Measurements from ENCODE around the gene ELK4. TPM values are rescaled to one million over a fixed set of nuclear protein-coding genes. Genes with fewer than 3 reads are reported as not detected.

ELK4 gene
- total RNA-seq, 1 donor from 2014 or later = 37.2 TPM

DNA sequence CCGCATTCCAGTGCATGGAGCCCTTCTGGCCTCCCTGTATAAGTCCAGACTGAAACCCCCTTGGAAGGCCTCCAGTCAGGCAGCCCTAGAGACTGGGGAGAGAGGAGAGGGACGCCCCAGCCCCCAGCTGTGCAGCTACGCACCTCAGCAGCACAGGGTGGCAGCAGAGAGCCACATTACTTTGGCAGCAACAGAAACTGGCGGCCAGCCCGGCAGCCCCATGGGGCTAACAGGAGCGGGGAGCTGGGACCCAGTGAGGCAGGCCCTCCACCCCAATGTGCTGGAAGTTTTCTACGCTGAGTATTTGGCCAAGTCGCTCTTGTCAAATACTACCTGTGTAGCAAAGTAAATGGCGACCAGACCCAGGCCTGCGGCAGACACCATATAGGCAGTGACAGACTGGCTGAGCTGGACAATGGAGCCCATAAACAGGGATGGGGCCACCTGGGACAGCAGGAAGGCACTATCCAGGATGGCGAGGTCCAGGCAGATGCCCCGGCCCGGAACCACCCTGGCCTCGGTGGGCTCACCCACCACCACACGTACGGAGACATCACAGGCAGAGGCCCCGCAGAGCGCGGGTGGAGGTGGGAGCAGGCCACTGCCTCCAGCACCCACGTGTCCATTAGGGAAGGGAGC lies 27.3 kb upstream of the ELK4 start:
- DNase-seq (ENCODE audit: low spot score) = peak; percentile 88
- Mint-ChIP-seq H3K4me1 (ENCODE audit: low read depth) (peaks cover 6% of the 10 kb centered on the region), H3K9me3 (ENCODE audit: low read depth) (no peaks in the 10 kb centered on the region), H3K27me3 (ENCODE audit: low read depth) (no peaks in the 10 kb centered on the region), H3K4me3 (ENCODE audit: unreplicated experiment) (no peak overlapping the region), H3K27ac (ENCODE audit: unreplicated experiment) (no peak overlapping the region), H3K36me3 (ENCODE audit: low read depth) (no peaks in the 10 kb centered on the region)
- TF ChIP-seq, protein P1, sequence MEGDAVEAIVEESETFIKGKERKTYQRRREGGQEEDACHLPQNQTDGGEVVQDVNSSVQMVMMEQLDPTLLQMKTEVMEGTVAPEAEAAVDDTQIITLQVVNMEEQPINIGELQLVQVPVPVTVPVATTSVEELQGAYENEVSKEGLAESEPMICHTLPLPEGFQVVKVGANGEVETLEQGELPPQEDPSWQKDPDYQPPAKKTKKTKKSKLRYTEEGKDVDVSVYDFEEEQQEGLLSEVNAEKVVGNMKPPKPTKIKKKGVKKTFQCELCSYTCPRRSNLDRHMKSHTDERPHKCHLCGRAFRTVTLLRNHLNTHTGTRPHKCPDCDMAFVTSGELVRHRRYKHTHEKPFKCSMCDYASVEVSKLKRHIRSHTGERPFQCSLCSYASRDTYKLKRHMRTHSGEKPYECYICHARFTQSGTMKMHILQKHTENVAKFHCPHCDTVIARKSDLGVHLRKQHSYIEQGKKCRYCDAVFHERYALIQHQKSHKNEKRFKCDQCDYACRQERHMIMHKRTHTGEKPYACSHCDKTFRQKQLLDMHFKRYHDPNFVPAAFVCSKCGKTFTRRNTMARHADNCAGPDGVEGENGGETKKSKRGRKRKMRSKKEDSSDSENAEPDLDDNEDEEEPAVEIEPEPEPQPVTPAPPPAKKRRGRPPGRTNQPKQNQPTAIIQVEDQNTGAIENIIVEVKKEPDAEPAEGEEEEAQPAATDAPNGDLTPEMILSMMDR (IDR thresholded peaks at IDR 0.05) = peak; percentile 97

DNA sequence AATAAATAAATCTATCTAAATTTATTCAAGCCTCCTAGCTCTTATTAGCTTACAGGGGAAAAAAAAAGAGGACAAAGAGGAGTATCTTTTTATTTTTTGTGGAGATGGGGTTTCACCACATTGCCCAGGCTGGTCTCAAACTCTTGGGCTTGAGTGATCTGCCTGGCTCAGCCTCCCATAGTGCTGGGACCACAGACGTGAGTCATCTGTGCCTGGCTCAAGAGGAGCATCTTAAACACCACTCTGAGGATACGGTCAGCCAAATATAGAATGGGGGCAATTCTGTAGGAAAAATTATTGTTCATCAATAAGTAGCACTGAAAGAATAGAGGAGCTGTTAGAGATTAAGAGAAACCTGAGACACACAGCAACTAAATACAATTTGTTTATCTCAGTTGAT lies 24.4 kb upstream of the ELK4 start:
- peak; percentile 14 for DNase-seq (ENCODE audit: low spot score)
- H3K4me1 Mint-ChIP-seq (ENCODE audit: low read depth) = peaks cover 6% of the 10 kb centered on the region

DNA sequence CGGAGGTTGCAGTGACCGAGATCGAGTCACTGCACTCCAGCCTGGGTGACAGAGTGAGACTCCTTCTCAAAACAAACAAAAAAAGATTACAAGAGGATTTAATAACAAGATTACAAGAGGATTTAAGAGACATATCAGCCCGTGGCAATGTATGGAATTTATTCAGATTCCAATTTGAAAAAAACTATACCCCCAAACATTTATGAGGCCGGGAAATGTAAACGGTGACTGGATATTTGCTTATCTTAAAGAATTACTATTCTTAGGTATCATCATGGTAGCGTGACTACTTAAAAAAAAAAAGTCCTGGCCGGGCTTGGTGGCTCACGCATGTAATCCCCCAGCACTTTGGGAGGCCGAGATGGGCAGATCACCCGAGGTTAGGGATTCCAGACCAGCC lies 21.2 kb upstream of the ELK4 start:
- TF ChIP-seq, protein P1 (IDR thresholded peaks at IDR 0.05) = no peak
- H3K27me3 Mint-ChIP-seq (ENCODE audit: low read depth) = no peaks in the 10 kb centered on the region
- no peak overlapping the region for H3K27ac Mint-ChIP-seq (ENCODE audit: unreplicated experiment)
- no peaks in the 10 kb centered on the region for H3K36me3 Mint-ChIP-seq (ENCODE audit: low read depth)
- DNase-seq (ENCODE audit: low spot score) = peak; percentile 10
- H3K9me3 Mint-ChIP-seq (ENCODE audit: low read depth) = no peaks in the 10 kb centered on the region
- H3K4me1 Mint-ChIP-seq (ENCODE audit: low read depth) = no peaks in the 10 kb centered on the region
- H3K4me3 Mint-ChIP-seq (ENCODE audit: unreplicated experiment) = no peak overlapping the region

More for the DNA sequence above, 24.4 kb upstream of the ELK4 start:
- H3K27me3 Mint-ChIP-seq (ENCODE audit: low read depth) = no peaks in the 10 kb centered on the region
- TF ChIP-seq, protein P1 (IDR thresholded peaks at IDR 0.05) = no peak
- no peaks in the 10 kb centered on the region for H3K36me3 Mint-ChIP-seq (ENCODE audit: low read depth)
- no peak overlapping the region for H3K4me3 Mint-ChIP-seq (ENCODE audit: unreplicated experiment)
- no peak overlapping the region for H3K27ac Mint-ChIP-seq (ENCODE audit: unreplicated experiment)
- H3K9me3 Mint-ChIP-seq (ENCODE audit: low read depth) = no peaks in the 10 kb centered on the region

DNA sequence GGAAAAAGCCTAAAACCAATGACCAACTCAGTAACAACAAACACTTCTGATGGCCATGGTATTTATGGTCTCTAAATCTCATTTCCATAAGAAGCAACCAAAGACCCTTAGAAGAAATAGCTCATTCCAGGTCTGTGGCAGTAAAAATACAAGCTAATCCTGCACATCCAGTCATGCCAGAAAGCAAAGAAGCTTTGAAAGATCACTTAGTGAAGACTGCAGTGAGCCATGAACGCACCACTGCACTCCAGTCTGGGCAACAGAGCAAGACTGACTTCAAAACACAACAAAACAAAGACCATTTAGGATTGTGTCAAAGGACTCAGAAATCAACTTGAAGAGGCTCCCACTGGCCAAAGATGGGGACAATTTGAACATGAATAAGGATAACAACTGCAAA lies 18.4 kb upstream of the ELK4 start:
- H3K4me3 Mint-ChIP-seq (ENCODE audit: unreplicated experiment) = no peak overlapping the region
- no peaks in the 10 kb centered on the region for H3K4me1 Mint-ChIP-seq (ENCODE audit: low read depth)
- no peak overlapping the region for H3K27ac Mint-ChIP-seq (ENCODE audit: unreplicated experiment)
- DNase-seq (ENCODE audit: low spot score) = no peak
- no peaks in the 10 kb centered on the region for H3K27me3 Mint-ChIP-seq (ENCODE audit: low read depth)
- no peaks in the 10 kb centered on the region for H3K9me3 Mint-ChIP-seq (ENCODE audit: low read depth)
- no peaks in the 10 kb centered on the region for H3K36me3 Mint-ChIP-seq (ENCODE audit: low read depth)
- TF ChIP-seq, protein P1 (IDR thresholded peaks at IDR 0.05) = no peak

DNA sequence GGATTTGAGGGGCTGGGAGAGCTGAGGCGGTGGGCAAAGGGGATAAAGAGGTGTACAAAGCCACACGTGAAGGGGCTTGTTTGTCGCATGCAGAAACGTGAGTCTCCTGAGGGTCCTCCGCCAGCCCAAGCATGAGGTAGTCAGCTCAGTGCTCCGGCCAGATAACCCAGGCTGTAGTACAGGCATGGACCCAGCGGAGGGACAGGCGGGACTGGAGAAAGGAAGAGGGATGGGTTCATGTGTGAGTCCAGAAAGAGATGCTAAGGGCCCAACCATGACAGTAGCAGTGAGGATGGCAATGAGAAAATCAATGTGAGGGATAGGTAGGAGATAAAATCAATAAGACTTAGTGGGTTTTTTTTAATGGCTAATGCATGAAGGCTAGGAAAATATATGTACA lies 13.7 kb upstream of the ELK4 start:
- Mint-ChIP-seq H3K4me3 (ENCODE audit: unreplicated experiment) (no peak overlapping the region), H3K27me3 (ENCODE audit: low read depth) (no peaks in the 10 kb centered on the region), H3K36me3 (ENCODE audit: low read depth) (peaks cover 2% of the 10 kb centered on the region), H3K9me3 (ENCODE audit: low read depth) (no peaks in the 10 kb centered on the region), H3K4me1 (ENCODE audit: low read depth) (no peaks in the 10 kb centered on the region), H3K27ac (ENCODE audit: unreplicated experiment) (no peak overlapping the region)
- DNase-seq (ENCODE audit: low spot score) = no peak
- TF ChIP-seq, protein P1 (IDR thresholded peaks at IDR 0.05) = no peak
